ENCODE data around the gene SPON1.
"Not testable (repeated sequence)": the region's sequence is repeated elsewhere in the genome, so short reads cannot be mapped to it uniquely, and the experiment has no call there.

The SPON1 gene

GRCh38 chr11:13923716-13924650 is 38.5 kb upstream of the SPON1 start:
- in situ Hi-C loops (cut with MboI; ENCODE audit: low sequenced_read_pairs, unreplicated experiment) = no loop called here
- no peak for DNase-seq (ENCODE audit: low spot score)

GRCh38 chr11:13924801-13925327 is 37.7 kb upstream of the SPON1 start:
- in situ Hi-C loops (cut with MboI; ENCODE audit: low sequenced_read_pairs, unreplicated experiment) = no loop called here
- TF ChIP-seq CTCF (IDR thresholded peaks at IDR 0.05; ENCODE audit: borderline replicate concordance, control extremely low read depth, extremely low read depth, insufficient read depth, missing control alignments) = no peak
- no peak for DNase-seq (ENCODE audit: low spot score)

More at GRCh38 chr11:13923716-13924650, 38.5 kb upstream of the SPON1 start:
- TF ChIP-seq CTCF (IDR thresholded peaks at IDR 0.05; ENCODE audit: borderline replicate concordance, control extremely low read depth, extremely low read depth, insufficient read depth, missing control alignments) = no peak

GRCh38 chr11:13926366-13926765 is 36.2 kb upstream of the SPON1 start:
- DNase-seq (ENCODE audit: low spot score); in situ Hi-C loops (cut with MboI; ENCODE audit: low sequenced_read_pairs, unreplicated experiment): not testable (repeated sequence)

GRCh38 chr11:13926981-13927380 is 35.5 kb upstream of the SPON1 start:
- no peak for TF ChIP-seq CTCF (IDR thresholded peaks at IDR 0.05; ENCODE audit: borderline replicate concordance, control extremely low read depth, extremely low read depth, insufficient read depth, missing control alignments)
- DNase-seq (ENCODE audit: low spot score) = no peak
- in situ Hi-C loops (cut with MboI; ENCODE audit: low sequenced_read_pairs, unreplicated experiment) = no loop called here

- in situ Hi-C loops (cut with MboI; ENCODE audit: low sequenced_read_pairs, unreplicated experiment) = no loop called here
- DNase-seq (ENCODE audit: low spot score) = no peak
- no peak for TF ChIP-seq CTCF (IDR thresholded peaks at IDR 0.05; ENCODE audit: borderline replicate concordance, control extremely low read depth, extremely low read depth, insufficient read depth, missing control alignments)
Measured at GRCh38 chr11:13927481-13927880, 35.0 kb upstream of the SPON1 start.

GRCh38 chr11:13928566-13929251 is 33.8 kb upstream of the SPON1 start:
- in situ Hi-C loops (cut with MboI; ENCODE audit: low sequenced_read_pairs, unreplicated experiment) = no loop called here
- no peak for TF ChIP-seq CTCF (IDR thresholded peaks at IDR 0.05; ENCODE audit: borderline replicate concordance, control extremely low read depth, extremely low read depth, insufficient read depth, missing control alignments)
- no peak for DNase-seq (ENCODE audit: low spot score)

Measured in GM13976 (cell line).